GM21717 (cell line): ENCODE data around the gene MRPL10.

Experiments
- ATAC-seq: cut with Tn5 transposase; IDR thresholded peaks from one replicate; pipeline ENCODE4 v1.9.1; 2021; ENCODE audit warnings: mild to moderate bottlenecking, moderate library complexity; ENCODE audit not compliant: unreplicated experiment

The MRPL10 gene

DNA sequence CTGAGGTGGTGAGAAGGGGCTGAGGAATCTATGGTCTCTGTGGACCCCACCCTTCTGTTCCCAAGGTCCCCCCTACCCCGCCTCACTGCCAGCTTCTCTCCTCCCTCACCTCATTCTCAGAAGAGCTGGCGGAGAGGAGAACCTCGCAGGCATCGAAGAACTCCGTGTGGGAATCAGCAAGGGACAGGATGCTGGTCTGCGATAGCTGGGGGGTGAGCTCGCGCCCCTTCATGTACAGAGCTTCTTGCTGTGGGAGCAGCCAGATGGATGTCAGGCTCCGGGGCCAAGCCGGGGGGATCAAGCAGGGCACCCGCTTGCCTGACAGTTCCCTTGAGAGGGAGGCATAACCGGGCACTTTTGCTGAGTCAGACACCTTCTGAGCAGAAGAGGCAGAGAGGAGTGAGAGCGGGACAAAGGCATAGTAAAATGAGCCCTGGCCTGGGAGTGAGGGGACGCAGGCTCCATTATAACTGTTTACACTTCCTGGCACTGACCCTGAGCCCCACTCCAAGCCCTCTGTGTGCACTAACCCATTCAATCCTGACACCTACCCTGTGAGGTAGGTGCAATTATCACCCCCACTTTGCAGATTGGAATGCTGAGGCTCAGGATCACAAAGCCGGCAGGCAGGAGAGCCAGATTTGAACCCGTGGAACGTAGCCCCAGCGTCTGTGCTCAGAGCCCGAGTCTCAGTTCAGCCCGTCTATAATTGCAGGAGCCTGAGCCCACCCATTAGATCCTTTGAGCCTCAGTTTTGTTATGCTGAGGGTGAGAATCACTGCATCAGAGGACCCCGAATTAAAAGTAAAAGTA, 16.0 kb downstream of the MRPL10 start:
- ATAC-seq = no peak

GRCh38 chr17:47813512-47814031, 17.8 kb downstream of the MRPL10 start:
- no peak for ATAC-seq

DNA sequence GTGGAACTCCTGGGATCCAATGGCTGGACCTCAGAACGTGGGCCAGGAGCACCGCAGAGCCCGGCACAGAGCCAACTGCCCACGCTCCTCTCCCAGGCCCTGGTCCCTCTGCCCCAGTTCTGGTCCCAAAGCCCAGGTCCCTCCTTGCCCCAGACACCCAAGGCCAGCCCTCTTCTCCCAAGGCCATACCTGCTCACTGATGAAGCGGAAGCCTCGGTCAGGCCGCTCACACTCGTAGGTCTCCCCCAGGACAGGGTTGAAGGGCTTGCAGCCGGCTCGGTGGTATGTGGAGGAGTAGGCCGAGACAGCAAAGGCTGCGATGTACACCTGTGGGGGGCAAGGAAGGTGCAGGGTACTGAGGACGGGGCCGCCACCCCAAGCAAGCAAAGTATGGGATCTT, 18.3 kb downstream of the MRPL10 start:
- ATAC-seq = no peak

GRCh38 chr17:47812146-47812920, 19.0 kb downstream of the MRPL10 start:
- ATAC-seq = no peak

DNA sequence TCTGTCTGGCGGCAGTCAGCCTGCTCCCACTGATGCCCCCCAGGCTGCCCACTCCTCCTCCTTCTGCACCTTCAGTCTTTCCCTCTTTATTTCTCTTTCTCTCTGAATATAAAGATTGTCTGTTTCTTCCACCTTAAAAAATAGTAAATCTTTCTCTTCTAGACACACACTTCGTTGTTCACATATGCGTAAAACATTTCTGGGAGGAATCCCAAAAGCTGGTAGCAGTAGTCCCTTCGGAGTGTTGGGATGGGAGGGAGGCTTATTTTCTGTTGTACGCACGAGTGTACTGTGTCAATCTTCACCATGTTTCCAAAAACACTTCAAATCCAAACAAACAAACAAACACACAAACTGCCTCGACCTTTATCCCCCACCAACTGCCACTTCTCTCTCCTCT, 19.6 kb downstream of the MRPL10 start:
- ATAC-seq = no peak

DNA sequence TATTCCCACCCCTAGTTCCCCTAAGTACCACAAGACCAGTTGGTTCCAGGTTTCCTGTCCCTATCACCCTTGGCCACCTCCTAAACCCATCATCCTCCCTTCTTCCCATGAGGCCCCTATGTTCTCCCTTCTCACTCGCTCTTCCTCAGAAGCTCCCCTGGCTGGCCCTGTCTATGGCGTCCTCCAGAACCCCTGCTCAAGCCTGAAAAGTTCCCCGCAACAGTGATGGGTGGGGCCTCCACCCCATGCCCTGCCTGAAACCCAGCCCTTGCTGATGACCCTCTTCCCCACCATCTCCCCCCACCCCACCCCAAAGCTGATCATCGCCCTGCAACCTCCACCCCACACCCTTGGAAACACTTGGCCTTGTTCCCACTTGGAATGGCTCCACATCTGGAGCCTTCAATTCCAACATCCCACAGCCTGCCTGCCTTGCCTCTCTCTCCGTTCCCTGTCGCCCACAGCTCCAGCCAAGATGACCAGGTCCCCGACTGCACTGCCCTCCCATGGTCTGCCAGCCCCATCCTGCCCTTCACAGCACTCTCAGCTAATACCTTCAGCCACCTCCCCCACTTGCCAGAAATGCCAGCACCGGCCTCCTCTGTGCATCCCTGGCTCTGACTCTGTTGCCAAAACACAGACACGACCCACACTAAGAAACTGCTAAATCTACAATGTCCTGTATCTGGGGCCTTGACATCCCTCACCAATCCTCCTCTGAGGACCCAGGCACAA, 20.3 kb downstream of the MRPL10 start:
- ATAC-seq = no peak

DNA sequence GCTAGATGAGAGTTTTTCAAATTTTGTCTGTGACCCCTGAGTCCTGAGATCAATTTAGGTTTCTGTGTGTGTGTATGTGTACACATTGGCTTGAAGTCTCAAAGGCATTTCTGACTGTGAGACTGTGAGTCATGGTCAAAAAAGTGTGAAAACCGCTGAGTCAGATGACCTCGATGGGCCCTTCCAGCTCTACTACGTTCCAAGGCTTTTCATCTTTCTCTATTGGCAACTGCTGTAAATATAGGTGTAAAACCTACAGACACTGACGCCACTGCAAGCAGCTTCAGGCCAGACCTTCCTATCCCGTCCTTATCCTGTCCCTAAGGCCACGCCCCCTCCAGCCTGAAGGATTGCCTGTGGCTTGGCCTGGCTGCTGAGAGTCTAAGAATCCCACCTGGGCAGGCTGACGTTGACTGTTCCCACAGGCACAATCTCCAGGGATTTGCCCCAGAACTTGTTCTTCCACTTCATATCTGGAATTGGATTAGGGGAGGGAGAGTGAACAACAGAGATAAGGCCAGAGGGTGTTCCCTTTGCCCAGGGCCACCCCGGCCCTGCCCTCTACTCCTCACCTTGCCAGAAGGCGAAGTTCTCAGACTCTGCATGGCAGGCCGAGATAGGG, 21.0 kb downstream of the MRPL10 start:
- no peak for ATAC-seq

DNA sequence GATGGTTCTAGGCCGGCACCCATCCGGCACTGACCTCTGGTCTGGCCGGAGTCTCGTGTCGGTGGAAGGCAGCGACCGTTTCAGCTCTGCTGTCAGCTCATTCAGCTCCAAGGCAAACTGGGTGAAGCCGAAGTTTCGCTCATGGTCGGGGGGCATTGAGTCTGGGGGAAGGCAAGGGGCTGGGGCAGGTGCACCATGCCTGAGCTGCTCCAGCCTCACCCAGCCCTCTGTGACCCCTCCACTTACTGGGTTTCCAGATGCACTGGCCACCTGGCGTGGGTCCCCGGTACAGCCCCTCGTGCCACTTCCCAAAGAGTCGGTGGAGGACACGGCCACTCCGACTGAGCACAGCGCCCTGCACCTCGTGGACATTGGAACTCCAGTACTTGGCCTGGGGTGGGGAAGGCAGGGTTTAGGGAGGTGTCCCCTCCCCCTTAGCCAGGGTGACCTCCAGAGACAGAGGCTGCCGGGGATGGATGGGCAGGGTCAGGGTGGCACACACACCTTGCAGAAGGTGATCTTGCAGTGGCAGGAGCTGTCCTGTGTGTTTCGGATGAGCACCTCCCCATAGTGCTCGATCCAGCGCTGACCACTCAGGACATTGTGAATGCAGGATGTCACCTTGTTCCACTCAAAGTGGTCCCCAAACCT, 22.4 kb downstream of the MRPL10 start:
- no peak for ATAC-seq

- ATAC-seq = no peak
Observed at GRCh38 chr17:47808036-47808829, 23.1 kb downstream of the MRPL10 start.

- no peak for ATAC-seq
Observed at GRCh38 chr17:47807421-47807820, 23.9 kb downstream of the MRPL10 start.

GRCh38 chr17:47806913-47807255, 24.5 kb downstream of the MRPL10 start:
- no peak for ATAC-seq

DNA sequence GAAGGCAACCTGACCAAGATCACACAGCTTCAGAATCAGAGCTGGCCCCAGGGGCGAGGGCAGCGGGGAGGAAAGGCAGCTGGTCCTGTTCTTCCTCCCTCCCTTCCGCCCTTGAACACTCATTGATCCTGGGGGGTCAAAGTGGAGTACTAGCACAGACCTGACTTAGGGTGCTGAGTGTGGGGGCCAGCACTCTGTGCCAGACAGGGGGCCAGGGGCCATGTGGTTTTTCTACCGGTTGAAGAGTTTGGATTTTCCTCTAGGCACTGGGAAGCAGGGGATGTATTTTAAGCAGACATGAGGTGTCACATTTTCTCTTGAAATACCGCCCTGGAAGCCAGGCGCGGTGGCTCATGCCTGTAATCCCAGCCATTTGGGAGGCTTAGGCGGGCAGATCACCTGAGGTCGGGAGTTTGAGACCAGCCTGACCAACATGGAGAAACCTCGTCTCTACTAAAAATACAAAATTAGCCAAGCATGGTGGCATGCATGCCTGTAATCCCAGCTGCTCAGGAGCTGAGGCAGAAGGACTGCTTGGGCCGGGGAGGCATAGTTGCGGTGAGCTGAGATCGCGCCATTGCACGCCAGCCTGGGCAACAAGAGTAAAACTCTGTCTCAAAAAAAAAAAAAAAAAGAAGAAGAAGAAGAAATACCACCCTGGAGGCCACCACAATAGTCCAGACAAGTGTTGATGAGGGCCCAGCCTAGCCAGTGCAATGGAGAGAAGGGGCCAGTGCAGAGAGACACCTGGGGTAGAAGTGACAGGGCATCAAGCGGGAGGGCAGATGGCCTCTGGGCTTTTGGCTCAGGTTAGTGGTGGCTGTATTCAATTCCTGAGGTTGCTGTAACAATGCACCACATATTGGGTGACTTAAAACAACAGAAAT, 25.1 kb downstream of the MRPL10 start:
- no peak for ATAC-seq

- ATAC-seq = no peak
Observed at GRCh38 chr17:47804461-47804860, 26.9 kb downstream of the MRPL10 start.

GRCh38 chr17:47803751-47804150, 27.6 kb downstream of the MRPL10 start:
- no peak for ATAC-seq

DNA sequence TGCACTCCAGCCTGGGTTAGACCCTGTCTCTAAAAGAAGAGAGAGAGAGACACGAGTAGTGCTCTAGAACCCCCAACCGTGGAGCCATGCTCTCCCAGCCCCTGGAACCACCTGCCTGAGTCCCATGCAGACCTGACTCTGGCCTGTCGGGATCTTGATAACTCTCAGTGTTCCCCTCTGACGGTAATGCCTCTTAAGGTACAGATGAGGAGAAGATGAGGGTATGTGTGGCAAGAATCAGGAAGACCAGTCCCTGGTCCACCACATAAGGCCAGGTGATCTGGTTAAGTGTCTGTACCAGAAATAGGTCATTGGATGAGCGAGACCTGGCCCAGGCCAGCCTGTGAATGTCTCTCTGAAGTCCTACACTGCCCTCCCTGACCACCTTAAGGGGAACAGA, 28.1 kb downstream of the MRPL10 start:
- ATAC-seq = no peak

DNA sequence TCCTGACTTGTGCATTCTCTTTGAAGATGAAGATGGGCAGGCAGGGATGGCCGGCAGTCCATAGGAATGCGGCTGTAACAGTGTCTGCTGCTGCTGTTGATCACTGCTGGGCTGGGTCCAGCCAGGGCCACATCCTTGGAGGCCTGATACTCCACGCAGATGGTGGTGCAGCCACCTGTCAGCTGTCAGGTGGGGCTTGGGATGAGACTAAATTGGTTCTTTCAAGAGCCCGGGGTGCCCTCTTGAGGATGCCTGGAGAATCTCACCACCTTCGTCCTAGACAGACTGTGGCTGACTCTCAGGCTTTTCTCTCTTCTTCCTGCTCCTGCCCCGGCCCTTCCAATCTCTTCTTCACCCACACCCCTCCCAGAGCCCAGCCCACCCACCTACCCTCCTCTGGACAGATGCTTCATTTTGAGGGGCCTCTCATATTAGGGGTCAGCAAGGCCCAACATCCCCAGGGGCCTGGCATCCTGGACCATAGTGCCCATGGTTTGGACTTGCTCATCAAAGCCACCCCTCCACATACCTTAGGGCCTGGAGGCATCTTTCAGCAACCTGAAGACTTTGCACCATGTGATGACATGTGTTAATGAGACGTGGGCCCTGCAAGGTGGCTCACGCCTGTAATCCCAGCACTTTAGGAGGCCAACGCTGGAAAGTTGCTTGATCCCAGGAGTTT, 28.9 kb downstream of the MRPL10 start:
- no peak for ATAC-seq

DNA sequence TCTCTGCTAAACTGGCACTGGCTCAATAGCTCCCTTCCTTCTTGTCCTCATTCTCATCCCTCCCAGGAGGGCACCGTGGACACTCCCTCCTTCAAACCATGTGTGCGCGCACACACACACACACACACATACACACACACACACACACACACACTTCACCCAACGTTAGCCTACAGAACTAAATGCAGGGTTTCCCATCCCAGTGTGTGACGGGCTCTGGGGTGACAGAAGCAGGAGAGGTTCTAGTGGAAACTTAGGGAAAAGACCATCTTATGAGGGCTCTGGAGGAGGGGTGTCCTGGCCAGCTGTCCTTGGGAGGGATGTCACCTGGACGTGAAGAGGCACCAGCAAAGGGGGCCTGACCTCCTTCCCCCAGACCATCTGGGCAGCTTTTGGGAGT, 29.4 kb downstream of the MRPL10 start:
- no peak for ATAC-seq

- ATAC-seq = no peak
Observed at GRCh38 chr17:47801176-47801765, 30.1 kb downstream of the MRPL10 start.
